Stimulated activated CD8-positive, alpha-beta memory T cell treated with anti-CD3 and anti-CD28 coated beads, Interleukin-12 subunit alpha, Interleukin-12 subunit beta, amount 100 ng/mL, for 4 hours (primary cell): Measurements from ENCODE around the gene OR4L1.
"Not testable (repeated sequence)": the region's sequence is repeated elsewhere in the genome, so short reads cannot be mapped to it uniquely, and the experiment has no call there.

ENCODE experiments used
- DNase-seq: peaks from one replicate; pipeline ENCODE4 v3.0.0-alpha.2; 2020; ENCODE audit warnings: low read depth

Gene OR4L1, protein sequence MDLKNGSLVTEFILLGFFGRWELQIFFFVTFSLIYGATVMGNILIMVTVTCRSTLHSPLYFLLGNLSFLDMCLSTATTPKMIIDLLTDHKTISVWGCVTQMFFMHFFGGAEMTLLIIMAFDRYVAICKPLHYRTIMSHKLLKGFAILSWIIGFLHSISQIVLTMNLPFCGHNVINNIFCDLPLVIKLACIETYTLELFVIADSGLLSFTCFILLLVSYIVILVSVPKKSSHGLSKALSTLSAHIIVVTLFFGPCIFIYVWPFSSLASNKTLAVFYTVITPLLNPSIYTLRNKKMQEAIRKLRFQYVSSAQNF

DNA sequence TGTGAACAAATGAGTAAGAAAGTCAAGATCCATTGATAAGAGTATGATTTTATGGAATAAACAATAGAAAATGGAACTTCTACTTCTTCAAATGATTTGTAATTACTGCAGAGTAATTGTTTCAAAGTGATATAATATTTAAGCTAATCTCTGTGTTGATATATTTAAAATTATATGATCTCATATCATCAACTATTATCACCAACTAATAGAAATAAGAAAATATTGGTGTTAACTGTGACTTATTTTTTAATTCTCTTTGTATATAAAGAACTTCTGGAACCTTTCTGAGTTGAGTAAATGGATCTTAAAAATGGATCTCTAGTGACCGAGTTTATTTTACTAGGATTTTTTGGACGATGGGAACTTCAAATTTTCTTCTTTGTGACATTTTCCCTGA lies at the start of gene OR4L1:
Gene OR4L1, plus strand, starts transcription at position 301 of the 400 bp plus-strand sequence. Its CDS starts 0 bp downstream, at position 301.
- no peak for DNase-seq

DNA sequence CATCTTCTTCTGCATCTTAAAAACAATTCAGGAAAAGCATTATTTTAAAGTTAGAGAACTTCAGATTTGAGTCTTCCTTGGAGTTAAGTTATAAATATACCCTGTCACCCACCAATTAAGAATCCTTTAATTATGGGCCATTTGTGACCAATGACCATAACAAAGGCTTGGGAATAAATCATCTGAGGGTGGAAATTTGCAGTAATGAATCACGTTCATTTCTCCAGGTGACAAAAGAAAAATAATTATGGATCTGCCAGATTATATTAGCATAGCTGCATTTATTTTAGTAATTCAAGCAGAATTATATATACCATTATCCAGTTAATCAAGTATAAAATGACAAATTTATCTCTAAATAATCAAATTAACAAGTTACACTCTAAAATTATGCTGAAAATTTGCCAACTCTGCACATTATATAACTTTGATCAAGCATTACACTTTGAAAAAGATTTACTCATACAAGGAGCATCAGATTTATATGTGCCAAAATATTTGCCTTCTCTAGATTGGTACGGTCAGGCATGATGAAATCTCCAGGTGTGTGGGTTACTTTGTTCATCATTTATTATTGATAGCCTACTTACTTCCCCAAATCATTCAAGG lies 40.5 kb upstream of the OR4L1 start, which contains the start of gene OR4K14:
Gene OR4K14, minus strand, starts transcription at position 51 of the 609 bp plus-strand sequence. CDS start 4,114 bp downstream, outside the sequence.
- DNase-seq = no peak

DNA sequence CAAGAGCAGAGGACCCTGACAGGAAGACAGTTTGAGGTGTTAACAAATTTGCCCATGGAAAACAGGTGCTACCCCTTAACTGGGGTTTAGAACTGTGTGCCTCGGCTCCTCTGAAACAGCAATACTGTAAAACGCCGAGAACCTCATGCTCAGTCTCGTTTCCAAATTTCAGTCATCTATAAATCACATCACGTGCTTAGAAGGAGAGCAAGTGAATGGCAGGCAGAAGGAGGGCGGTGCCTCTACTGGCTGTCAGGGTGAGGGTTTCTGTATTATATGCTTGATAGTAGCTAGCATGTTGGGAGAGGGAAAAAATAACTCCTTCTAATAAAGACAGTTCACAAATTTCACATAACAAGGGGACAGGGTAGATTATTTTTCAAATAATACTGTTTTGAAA lies 28.8 kb upstream of the OR4L1 start:
- DNase-seq = no peak

DNA sequence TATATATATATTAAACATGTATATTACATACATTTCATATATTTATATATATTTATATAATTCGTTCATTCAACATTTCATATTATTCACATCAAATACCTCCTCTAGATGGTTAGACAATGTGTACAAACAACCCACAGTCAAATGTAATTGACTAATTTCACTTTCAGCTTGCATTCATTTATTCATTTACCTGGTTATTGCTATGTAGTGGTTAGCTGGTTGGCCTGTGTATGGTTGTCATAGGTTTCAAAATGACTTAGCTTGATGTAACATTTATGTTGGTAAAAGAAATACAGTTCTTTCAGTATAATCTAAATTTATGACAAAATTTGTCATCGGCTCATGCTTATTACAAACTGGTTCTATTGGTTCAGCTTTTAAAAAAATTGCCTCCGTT lies 24.4 kb upstream of the OR4L1 start:
- DNase-seq = no peak

DNA sequence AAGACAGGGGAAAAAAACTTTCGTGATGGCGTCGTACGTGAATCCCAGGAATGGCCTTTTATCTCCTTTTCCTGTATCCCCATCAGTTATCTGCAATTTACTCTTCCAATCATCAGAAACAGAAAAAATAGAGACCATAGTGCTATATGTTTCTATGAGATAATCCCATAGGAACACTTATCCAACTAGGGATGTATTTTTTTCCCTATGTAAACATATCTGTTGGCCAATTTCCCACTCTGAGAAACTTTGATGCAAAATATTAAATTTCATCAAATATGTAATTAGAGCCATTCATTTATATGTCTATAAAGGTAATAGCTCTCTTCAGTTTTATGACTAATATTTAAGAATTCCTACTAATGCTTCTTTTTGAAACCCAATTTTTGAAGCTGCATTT lies 23.9 kb upstream of the OR4L1 start, which contains the start of gene OR4K13:
Gene OR4K13, minus strand, starts transcription at position 101 of the 400 bp plus-strand sequence. CDS start 1,280 bp downstream, outside the sequence.
- no peak for DNase-seq

DNA sequence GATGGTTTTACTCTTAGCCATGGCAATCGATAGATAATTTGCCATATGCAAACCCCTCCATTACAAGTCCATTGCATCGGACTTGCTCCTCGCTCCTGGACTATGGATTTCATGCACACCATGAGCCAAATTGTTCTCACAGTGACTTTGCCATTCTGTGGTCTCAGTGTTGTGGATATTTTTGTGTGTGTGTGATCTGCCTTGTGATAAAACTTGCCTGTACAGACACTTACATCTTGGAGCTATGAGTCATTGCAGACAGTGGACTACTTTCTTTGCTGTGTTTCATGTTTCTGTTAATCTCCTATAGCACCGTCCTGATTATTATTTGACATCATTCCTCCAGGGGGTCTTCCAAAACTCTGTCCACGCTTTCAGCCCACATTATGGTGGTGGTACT lies 15.6 kb upstream of the OR4L1 start:
- DNase-seq = no peak

DNA sequence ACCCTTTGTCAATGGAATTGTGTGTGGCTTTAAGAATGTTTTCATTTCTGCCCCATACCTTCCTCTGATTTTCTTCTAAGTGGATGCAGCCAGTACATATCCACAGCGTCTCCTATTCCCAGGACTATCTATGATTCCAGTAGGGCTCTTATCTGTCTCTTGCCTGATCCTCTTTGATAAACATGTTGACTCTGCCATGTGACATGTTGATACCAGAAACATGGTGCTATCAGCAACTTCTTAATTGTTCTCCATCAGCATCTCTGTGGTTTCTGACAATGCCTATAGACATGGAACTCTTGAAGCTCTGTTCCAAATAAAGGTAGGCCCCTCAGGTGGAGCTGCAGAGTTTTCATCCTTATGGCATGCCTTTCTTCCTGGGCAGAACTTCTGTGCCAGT lies 11.6 kb upstream of the OR4L1 start:
- no peak for DNase-seq

DNA sequence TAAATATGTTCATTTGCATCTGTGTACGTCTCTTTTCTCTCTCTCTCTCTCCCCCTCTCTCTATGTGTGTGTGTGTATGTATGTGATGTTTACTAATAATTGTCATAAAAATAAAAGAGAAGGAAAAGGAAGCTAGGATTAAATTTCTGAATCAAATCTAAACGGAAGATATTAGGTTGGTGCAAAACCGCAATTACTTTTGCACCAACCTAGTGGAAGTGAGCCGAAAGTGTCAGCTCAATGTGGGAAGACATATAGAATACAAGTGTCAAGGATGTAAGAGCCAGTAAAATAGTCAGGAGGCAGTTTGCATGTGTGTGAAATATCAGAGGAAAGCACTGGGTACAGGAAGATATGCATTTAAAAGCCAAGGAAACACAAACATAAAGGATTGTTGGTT lies 32.2 kb downstream of the OR4L1 start:
- DNase-seq = no peak

DNA sequence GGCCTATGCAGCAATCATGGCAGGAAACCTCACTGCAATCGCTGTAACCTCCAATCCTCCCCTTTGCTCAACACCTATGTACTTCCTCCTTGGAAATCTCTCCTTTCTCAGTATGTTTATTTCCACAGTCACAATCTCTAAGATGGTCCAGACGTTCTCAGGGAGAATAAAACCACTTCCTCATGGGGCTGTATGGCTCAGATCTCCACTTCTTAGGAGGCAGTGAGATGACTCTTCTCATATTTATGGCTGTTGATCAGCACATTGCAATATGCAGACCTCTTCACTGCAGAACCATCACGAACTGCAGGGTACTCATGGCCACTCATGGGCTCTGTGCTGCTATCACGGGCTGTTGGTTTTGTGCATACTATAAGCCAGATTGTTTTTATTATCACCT lies 33.6 kb downstream of the OR4L1 start:
- no peak for DNase-seq

DNA sequence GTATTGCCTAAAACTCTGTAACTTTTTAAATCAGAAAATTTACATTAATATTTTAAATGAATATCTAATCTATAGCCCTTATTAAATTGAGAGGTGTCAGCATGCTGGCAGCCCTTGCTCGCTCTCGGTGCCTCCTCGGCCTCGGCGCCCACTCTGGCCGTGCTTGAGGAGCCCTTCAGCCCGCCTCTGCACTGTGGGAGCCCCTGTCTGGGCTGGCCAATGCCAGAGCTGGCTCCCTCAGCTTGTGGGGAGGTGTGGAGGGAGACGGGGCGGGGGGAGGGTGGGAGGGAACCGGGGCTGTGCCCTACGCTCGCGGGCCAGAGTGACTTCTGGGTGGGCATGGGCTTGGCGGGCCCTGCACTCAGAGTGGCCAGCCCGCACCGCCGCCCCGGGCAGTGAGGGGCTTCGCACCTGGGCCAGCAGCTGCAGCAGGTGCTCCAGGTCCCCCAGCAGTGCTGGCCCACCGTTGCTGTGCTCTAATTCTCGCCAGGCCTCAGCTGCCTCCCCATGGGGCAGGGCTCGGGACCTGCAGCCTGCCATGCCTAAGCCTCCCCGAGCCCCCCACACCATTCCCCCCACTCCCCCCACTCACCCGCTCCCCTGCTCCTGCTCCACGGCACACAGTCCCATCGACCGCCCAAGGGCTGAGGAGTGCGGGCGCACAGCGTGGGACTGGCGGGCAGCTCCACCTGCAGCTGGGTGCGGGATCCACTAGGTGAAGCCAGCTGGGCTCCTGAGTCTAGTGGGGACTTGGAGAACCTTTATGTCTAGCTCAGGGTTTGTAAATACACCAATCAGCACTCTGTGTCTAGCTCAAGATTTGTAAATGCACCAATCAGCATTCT lies 39.3 kb downstream of the OR4L1 start:
- DNase-seq = not testable (repeated sequence)

DNA sequence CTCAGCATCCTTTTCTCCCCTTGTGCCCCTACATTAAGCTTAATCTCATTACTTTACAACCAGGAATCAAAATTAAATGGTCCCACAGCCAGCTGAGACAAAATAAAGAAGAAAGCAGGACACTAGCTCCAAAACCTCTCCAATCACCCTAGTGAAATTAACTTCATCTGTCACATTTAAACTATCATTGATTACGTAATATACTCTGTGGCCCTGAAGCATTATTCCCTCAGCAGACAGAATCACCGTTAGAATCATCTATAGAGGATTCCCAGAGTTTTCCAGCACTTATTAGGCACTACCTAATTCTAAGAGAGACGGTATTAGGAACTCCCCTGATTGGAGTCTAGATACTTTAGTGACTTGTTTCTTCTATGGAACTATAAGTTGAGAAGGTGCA lies 50.6 kb downstream of the OR4L1 start, which contains the start of gene OR4K17:
Gene OR4K17, plus strand, starts transcription at position 302 of the 400 bp plus-strand sequence. CDS start 6,761 bp downstream, outside the sequence.
- DNase-seq = no peak
